Placental epithelial cell (primary cell): Measurements from ENCODE around the gene C1orf105. TPM values are rescaled to one million over a fixed set of nuclear protein-coding genes. Genes with fewer than 3 reads are reported as not detected.

ENCODE experiments used
- total RNA-seq: library from RNA; depleted of rRNA; stranded (reverse); fragments of >200 nt; gene quantifications from 2 replicates; pipeline ENCODE4 v1.2.3, GENCODE V29; 2012

Gene C1orf105
- not detected in 2 replicates for total RNA-seq

GRCh38 chr1:172420385-172420784 lies at the start of gene C1orf105:
C1orf105 (plus strand) TSS chr1:172420685; CDS start chr1:172420886, 201 bp downstream.

GRCh38 chr1:172443666-172444453 lies 23.4 kb downstream of the C1orf105 start, which contains the start of gene PIGC:
PIGC (minus strand) TSS chr1:172444069; CDS start chr1:172442622, 1,447 bp downstream.

Other genes starting within 250 kb of the C1orf105 start
- gene PIGC, start 23.4 kb downstream of the C1orf105 start, total RNA-seq = 31.8 and 35.3 TPM in 2 replicates
- gene SUCO, start 112.5 kb downstream of the C1orf105 start, total RNA-seq = 180 and 207 TPM in 2 replicates
- not detected in 2 replicates for gene FASLG, start 238.4 kb downstream of the C1orf105 start, total RNA-seq